OCI-M1 (cell line): ENCODE results near the gene MFSD6.
"Not testable (repeated sequence)": the region's sequence is repeated elsewhere in the genome, so short reads cannot be mapped to it uniquely, and the experiment has no call there.

ENCODE experiments used
- DNase-seq: peaks from one replicate; lab custom pipeline; 2025; lab: John Stamatoyannopoulos, UW

The MFSD6 gene

GRCh38 chr2:190407662-190408537 lies at the start of gene MFSD6:
Gene MFSD6, plus strand, starts transcription at chr2:190408355. Its CDS starts 27,675 bp downstream, at chr2:190436030.
- DNase-seq = peak; percentile 44

- DNase-seq = not testable (repeated sequence)
These were observed 49.3 kb upstream of the MFSD6 start for GRCh38 chr2:190358655-190359448.

DNA sequence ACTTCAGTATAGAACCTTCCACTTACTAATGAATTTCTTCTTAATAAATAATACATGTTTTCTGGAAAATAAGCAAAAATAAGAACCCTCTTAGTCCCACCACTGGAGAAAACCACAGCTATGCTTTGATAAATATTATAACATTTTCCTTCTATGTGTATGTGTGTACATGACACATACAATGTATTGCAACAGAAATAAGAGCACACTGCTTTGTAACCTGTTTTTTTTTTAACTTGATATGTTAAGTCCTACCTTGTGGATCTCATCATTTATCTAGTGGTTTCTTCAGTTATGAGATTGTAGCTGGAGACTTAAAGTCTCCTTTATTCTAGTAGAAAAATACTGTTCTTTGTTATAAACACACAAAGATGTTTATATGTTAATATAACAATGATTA lies 47.6 kb upstream of the MFSD6 start:
- no peak for DNase-seq

DNA sequence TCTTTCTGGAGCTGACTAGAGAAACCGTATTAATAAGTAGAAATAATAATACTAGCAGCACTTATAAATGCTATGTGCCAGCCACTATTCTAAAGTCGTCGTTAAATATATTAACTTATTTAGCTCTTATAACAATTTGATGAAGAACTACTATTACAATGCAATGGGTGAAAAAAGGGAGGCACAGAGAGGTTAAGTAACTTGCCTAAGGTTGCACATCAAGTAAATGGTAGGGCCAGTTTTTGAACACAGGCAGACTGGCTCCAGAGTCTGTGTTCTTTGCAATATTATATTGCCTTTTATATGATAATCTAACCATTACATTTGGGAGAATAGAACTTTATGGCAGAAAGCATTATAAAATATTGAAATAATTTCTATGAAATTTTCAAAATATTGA lies 47.2 kb upstream of the MFSD6 start:
- DNase-seq = no peak

GRCh38 chr2:190361572-190361971 lies 46.6 kb upstream of the MFSD6 start:
- no peak for DNase-seq

GRCh38 chr2:190362894-190363293 lies 45.3 kb upstream of the MFSD6 start:
- no peak for DNase-seq

DNA sequence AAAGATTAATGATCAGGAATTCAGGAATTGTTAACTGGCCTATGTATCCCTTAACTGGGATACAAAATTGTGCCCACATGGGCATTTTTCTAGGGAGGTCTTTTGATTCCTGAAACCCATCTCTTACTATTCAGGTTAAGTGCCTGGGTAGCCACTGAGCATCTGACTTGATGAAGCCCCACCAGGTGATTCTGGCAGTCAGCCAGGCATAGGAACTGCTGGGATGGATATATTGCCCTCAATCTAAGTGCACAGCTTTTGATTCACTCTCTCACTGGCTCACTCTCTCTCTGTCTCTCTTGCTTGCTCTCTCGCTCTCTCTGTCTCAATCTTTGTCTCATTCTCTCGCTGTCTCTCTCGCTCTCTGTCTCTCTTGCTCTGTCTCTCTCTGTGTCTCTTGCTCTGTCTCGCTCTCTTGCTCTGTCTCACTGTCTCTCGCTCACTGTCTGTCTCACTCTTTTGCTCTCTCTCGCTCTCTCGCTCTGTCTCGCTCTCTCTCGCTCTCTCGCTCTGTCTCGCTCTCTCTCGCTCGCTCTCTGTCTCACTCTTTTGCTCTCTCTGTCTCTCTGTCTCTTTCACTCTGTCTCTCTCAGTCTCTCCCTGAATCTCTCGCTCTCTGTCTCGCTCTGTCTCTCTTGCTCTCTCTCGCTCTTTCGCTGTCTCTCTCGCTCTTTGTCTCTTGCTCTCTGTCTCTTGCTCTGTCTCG lies 42.5 kb upstream of the MFSD6 start:
- no peak for DNase-seq

DNA sequence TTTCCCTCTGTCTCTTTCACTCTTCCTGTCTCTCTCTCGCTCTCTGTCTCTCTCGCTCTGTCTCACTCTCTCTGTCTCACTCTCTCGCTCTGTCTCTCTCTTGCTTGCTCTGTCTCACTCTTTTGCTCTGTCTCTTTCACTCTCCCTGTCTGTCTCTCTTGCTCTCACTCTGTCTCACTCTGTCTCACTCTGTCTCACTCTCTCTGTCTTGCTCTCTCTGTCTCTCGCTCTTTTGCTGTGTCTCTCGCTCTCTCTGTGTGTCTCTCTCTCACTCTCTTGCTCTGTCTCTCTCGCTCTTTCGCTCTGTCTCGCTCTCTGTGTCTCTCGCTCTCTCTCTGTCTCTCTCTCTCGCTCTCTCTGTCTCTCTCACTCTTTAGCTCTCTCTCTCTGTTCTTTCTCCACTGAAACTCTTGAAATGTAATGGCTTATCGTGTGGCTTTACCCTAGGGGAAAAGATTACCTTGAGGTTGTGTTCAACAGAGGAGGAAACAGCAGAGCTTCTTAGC lies 41.9 kb upstream of the MFSD6 start:
- no peak for DNase-seq

GRCh38 chr2:190367091-190367490 lies 41.1 kb upstream of the MFSD6 start:
- DNase-seq = no peak

DNA sequence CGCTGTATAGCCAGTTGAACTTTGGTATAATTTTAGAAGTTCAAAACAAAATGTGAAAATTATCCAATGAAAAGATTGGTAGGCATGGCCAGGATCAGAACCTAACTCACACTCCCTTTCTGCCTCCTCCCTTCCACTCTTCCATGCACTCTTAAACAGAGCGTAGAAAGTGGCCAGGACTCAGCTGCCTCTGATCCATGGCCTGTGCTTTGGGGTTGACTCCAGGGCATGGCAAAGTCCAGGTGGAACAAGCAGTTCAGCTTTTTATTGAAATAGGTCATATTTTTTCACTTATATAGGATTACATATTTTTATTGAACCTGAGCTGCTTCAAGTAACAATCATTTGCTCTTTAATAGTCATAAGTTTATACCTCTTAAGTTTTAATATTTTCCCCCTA lies 38.5 kb upstream of the MFSD6 start:
- no peak for DNase-seq

- DNase-seq = no peak
These were observed 32.1 kb upstream of the MFSD6 start for GRCh38 chr2:190376083-190376482.

DNA sequence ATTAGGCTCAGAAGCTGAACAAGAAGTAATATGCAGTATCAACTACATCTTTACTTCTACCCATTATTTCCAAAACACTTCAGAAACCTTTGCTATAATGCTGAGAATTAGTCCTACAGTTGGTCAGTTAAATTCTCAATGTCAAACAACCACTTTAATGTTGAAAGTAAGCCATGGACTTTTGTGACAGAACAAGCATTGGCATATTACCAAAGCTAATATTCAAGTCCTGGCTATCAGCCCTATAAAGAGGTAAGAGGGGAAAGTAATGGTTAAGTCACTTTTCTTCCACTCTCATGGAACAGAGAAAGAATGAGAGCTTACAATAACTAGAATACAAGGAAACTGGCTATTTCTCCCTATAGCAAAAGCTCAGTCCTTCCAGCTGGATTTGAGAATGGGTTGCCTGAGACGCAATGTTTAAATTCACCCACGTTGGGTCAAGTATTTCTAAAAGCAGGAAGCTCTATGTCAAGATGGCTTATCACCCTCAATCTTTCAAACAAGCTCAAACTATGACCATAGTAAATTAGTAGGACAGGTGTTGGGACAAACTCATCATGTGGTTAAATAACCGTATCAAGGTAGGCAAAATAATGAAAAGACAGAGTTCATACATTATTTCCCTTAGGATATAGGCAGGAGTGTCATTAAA lies 31.4 kb upstream of the MFSD6 start:
- no peak for DNase-seq

GRCh38 chr2:190378880-190379237 lies 29.3 kb upstream of the MFSD6 start:
- peak; percentile 81 for DNase-seq

GRCh38 chr2:190379249-190379964 lies 28.7 kb upstream of the MFSD6 start:
- DNase-seq = peak; percentile 81

DNA sequence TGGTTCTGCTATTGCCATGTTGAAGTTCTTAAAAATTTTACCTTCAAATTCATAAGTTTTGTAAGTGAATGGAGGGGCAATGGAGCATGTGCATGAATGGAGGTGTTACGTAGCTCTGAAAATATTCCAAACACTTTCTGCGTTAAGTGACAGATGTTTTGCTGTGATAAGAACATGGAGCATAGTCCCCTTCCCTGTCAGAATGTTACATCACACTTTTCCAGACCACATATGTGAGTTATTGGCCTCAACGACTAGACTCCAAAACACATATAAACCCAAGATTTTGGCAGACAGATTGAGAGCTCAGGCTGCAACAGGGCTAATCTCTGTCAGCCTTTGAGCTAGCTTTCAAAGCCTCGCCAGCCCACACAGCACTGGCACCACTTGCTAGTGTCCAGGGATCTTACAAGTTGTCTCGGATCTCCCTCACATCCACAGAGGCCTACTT lies 27.2 kb upstream of the MFSD6 start:
- DNase-seq = peak; percentile 92

- peak; percentile 72 for DNase-seq
These were observed 25.3 kb upstream of the MFSD6 start for GRCh38 chr2:190382851-190383250.

GRCh38 chr2:190387422-190387821 lies 20.7 kb upstream of the MFSD6 start:
- no peak for DNase-seq

GRCh38 chr2:190396271-190396670 lies 11.9 kb upstream of the MFSD6 start:
- DNase-seq = no peak

GRCh38 chr2:190402986-190403603 lies 5.1 kb upstream of the MFSD6 start:
- no peak for DNase-seq

GRCh38 chr2:190404487-190404886 lies 3.7 kb upstream of the MFSD6 start:
- DNase-seq = peak; percentile 86

DNA sequence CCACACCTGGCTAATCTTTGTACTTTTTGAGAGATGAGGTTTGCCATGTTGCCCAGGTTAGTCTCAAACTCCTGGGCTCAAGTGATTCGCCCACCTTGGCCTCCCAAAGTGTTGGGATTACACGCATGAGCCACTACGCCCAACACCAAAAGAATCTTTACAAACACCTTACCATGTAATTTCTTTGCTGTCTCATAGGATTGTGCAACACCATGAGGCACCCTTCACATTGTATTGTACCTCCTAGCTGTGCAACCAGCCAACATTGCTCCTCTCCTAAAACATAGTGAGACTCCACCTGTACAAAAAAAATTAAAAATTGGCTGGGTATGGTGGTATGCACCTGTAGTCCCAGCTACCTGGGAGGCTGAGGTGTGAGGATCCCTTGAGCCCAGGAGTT lies 3.1 kb upstream of the MFSD6 start:
- DNase-seq = no peak
